ENCODE results near the gene ADIPOR2. TPM values are rescaled to one million over a fixed set of nuclear protein-coding genes. Genes with fewer than 3 reads are reported as not detected.

Gene ADIPOR2
- polyA plus RNA-seq, 2 of the 4 experiments (the other 2 are of a cell fraction), result 60.4 to 65.4 TPM

GRCh38 chr12:1716215-1716862 lies 25.5 kb downstream of the ADIPOR2 start:
- ChIA-PET CTCF (interaction anchor here (0.7 kb wide), 1 partner anchor 75 kb away, joined by 4 read pairs; no protein-coding TSS in a partner anchor), POLR2A (no interaction called here)
- Histone ChIP-seq H3K4me3 (no peak overlapping the region), H3K4me1 (peaks cover 14% of the 10 kb centered on the region), H3K4me2 (peak overlapping the region; percentile 5; the same call in 1 of the 3 replicates), H3K27ac (no peak overlapping the region), H3K9me3 (no peaks in the 10 kb centered on the region; the same call in 2 of the 3 replicates)
- DNase-seq (ENCODE audit: low read depth in 1 of 2, low spot score in 1 of 2) (no peak), FAIRE-seq (no peak), ATAC-seq (no peak)
- WGBS (ENCODE audit: missing lambda C conversion rate), result 71% methylated on average over 3 of the region's 3 CpGs
- TF ChIP-seq NPAS2 (CRISPR knock-in tag; IDR thresholded peaks at IDR 0.05; ENCODE audit: borderline replicate concordance), result no peak
- TF ChIP-seq MYC (IDR thresholded peaks at IDR 0.05; ENCODE audit: borderline replicate concordance, low read length), result no peak
- no peak for TF ChIP-seq REST (IDR thresholded peaks at IDR 0.05)
- no peak for TF ChIP-seq BHLHE40 (IDR thresholded peaks at IDR 0.05; ENCODE audit: low read depth, low read length)
- no peak for TF ChIP-seq TP53 (CRISPR knock-in tag; IDR thresholded peaks at IDR 0.05)
- no peak for TF ChIP-seq HMGXB4 (CRISPR knock-in tag; IDR thresholded peaks at IDR 0.05; ENCODE audit: borderline replicate concordance)
- no peak for TF ChIP-seq CBX8 (IDR thresholded peaks at IDR 0.05)
- no peak for TF ChIP-seq EP300 (IDR thresholded peaks at IDR 0.05)
- no peak for TF ChIP-seq NFE2L2 (conservative IDR thresholded peaks at IDR 0.05; ENCODE audit: low read length)
- TF ChIP-seq, protein P1, sequence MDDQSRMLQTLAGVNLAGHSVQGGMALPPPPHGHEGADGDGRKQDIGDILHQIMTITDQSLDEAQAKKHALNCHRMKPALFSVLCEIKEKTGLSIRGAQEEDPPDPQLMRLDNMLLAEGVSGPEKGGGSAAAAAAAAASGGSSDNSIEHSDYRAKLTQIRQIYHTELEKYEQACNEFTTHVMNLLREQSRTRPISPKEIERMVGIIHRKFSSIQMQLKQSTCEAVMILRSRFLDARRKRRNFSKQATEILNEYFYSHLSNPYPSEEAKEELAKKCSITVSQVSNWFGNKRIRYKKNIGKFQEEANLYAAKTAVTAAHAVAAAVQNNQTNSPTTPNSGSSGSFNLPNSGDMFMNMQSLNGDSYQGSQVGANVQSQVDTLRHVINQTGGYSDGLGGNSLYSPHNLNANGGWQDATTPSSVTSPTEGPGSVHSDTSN (IDR thresholded peaks at IDR 0.05), result no peak
- TF ChIP-seq MAZ (IDR thresholded peaks at IDR 0.05; ENCODE audit: borderline replicate concordance, low read depth, low read length), result no peak
- TF ChIP-seq ZNF302 (CRISPR knock-in tag; IDR thresholded peaks at IDR 0.05), result no peak
- TF ChIP-seq CBX2 (IDR thresholded peaks at IDR 0.05; ENCODE audit: borderline replicate concordance, low read depth), result no peak
- TF ChIP-seq USF2 (IDR thresholded peaks at IDR 0.05), result no peak
- TF ChIP-seq NR3C1 (IDR thresholded peaks at IDR 0.05), result no peak
- no peak for TF ChIP-seq GATA3 (IDR thresholded peaks at IDR 0.05; ENCODE audit: borderline replicate concordance)
- TF ChIP-seq ESRRA (IDR thresholded peaks at IDR 0.05; ENCODE audit: borderline replicate concordance, low read length), result no peak
- TF ChIP-seq CHD4 (IDR thresholded peaks at IDR 0.05; ENCODE audit: borderline replicate concordance), result no peak

- no peak for FAIRE-seq
- Histone ChIP-seq H3K4me2 (no peak overlapping the region; the same call in 2 of the 3 replicates), H3K4me1 (peaks cover 9% of the 10 kb centered on the region), H3K27ac (no peak overlapping the region), H3K4me3 (no peak overlapping the region), H3K9me3 (no peaks in the 10 kb centered on the region; the same call in 2 of the 3 replicates)
- DNase-seq (ENCODE audit: low read depth in 1 of 2, low spot score in 1 of 2), result no peak
- CTCF ChIA-PET, result interaction anchor here (0.7 kb wide), 1 partner anchor 74 kb away, joined by 4 read pairs; no protein-coding TSS in a partner anchor
- ATAC-seq, result no peak
- POLR2A ChIA-PET, result no interaction called here
- TF ChIP-seq ELK1 (IDR thresholded peaks at IDR 0.05; ENCODE audit: low read depth, low read length) (no peak), RAD21 (conservative IDR thresholded peaks at IDR 0.05 in 1 of 2, IDR thresholded peaks at IDR 0.05 in 1 of 2) (no peak), RFX5 (IDR thresholded peaks at IDR 0.05) (no peak), POLR2AphosphoS2 (conservative IDR thresholded peaks at IDR 0.05; ENCODE audit: low read length) (no peak), JUN (IDR thresholded peaks at IDR 0.05) (no peak), TFCP2L1 (CRISPR knock-in tag; IDR thresholded peaks at IDR 0.05) (no peak), SREBF2 (IDR thresholded peaks at IDR 0.05) (no peak), EHMT2 (IDR thresholded peaks at IDR 0.05; ENCODE audit: low read depth) (no peak), HDAC2 (IDR thresholded peaks at IDR 0.05) (no peak), CHD2 (IDR thresholded peaks at IDR 0.05; ENCODE audit: low read length, partially characterized antibody) (no peak), KDM1A (IDR thresholded peaks at IDR 0.05; ENCODE audit: low read depth) (no peak), FOSB (CRISPR knock-in tag; IDR thresholded peaks at IDR 0.05) (no peak)
- TF ChIP-seq, protein P2, sequence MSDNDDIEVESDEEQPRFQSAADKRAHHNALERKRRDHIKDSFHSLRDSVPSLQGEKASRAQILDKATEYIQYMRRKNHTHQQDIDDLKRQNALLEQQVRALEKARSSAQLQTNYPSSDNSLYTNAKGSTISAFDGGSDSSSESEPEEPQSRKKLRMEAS (IDR thresholded peaks at IDR 0.05), result no peak
Observed at GRCh38 chr12:1716911-1717310, 26.0 kb downstream of the ADIPOR2 start.
